IMR-90 (cell line): Measurements from ENCODE around the gene OPCML.

ENCODE experiments used
- BHLHE40 ChIP-seq: fragments of 150-350 bp; IDR thresholded peaks from 2 replicates; pipeline ENCODE4 v1.6.1; 2016; ENCODE audit warnings: mild to moderate bottlenecking, low read depth, low read length
- CEBPB ChIP-seq: IDR thresholded peaks from 2 replicates; pipeline ENCODE4 v1.6.1; 2012; ENCODE audit warnings: low read depth, low read length, improper control_type of control experiment
- CHD1 ChIP-seq: IDR thresholded peaks from 2 replicates; pipeline ENCODE4 v1.6.1; 2012; ENCODE audit warnings: low read depth, low read length, improper control_type of control experiment
- CTCF ChIP-seq: conservative IDR thresholded peaks from 2 replicates; pipeline ENCODE4 v1.5.1; 2012; ENCODE audit warnings: mild to moderate bottlenecking, low read depth, low read length, improper control_type of control experiment
- ELK1 ChIP-seq: fragments of 150-350 bp; IDR thresholded peaks from 2 replicates; pipeline ENCODE4 v1.6.1; 2016; ENCODE audit warnings: low read depth, mild to moderate bottlenecking, low read length, moderate library complexity, borderline replicate concordance
- FOS ChIP-seq: fragments of 150-350 bp; IDR thresholded peaks from 2 replicates; pipeline ENCODE4 v1.6.1; 2016; ENCODE audit warnings: low read depth, low read length
- MAZ ChIP-seq: IDR thresholded peaks from 2 replicates; pipeline ENCODE4 v1.6.1; 2012; ENCODE audit warnings: low read depth, mild to moderate bottlenecking, low read length, improper control_type of control experiment, moderate library complexity, borderline replicate concordance
- MXI1 ChIP-seq: IDR thresholded peaks from 2 replicates; pipeline ENCODE4 v1.6.1; 2012; ENCODE audit warnings: low read depth, mild to moderate bottlenecking, low read length, moderate library complexity, borderline replicate concordance
- POLR2A ChIP-seq: IDR thresholded peaks from 2 replicates; pipeline ENCODE4 v1.6.1; 2012; ENCODE audit warnings: mild to moderate bottlenecking, low read depth, low read length
- RAD21 ChIP-seq: IDR thresholded peaks from 2 replicates; pipeline ENCODE4 v1.6.1; 2012; ENCODE audit warnings: low read length, improper control_type of control experiment
- SMC3 ChIP-seq: fragments of 150-350 bp; IDR thresholded peaks from 2 replicates; pipeline ENCODE4 v1.6.1; 2016; ENCODE audit warnings: low read depth, mild to moderate bottlenecking, antibody characterized with exemption, low read length, moderate library complexity

- TF ChIP-seq CTCF (no peak), MXI1 (no peak), CHD1 (no peak), ELK1 (no peak), POLR2A (no peak), CEBPB (peak; percentile 77), BHLHE40 (no peak), SMC3 (no peak), MAZ (no peak), RAD21 (no peak), FOS (no peak)
These were observed 1081.7 kb downstream of the OPCML start for GRCh38 chr11:132450631-132451030.
